Stomach (tissue), 4 donors: Measurements from ENCODE around the gene LYL1.

Experiments used
- POLR2A ChIP-seq, 4 donors: fragments of 450-650 bp; IDR thresholded peaks; one replicate each; pipeline ENCODE4 v1.6.1; 2016; ENCODE audit warnings: antibody characterized with exemption in 4 of 4, control low read depth in 2 of 4, mild to moderate bottlenecking in 1 of 4, moderate library complexity in 1 of 4
- POLR2AphosphoS5 ChIP-seq, 3 donors: sonication (generic); formaldehyde crosslinking; IDR thresholded peaks; one replicate each; pipeline ENCODE4 v1.6.1; 2016; ENCODE audit warnings: antibody characterized with exemption in 3 of 3

DNA sequence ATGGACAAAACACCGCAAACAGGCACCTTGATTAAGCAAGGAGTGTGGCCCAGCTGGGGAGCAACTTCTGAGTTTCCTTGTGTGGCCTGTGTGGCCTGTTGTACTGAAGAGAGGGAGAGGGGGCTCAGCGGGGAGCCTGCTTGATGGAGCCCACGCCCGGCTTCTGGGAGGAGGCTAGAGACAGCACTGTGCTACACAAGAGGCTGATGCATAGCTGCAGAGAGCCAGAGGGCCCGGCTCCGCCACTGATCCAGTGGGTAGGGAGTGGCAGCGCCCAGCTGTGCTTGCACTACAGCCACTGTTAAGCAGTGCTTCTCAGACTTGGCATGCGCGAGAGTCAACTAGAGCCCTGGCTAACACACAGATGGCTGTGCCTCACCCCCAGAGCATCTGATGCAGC lies 19.0 kb downstream of the LYL1 start:
- TF ChIP-seq POLR2A (IDR thresholded peaks at IDR 0.05) (no peak), POLR2AphosphoS5 (IDR thresholded peaks at IDR 0.05) (no peak)
